ENCODE results near the gene BLNK. TPM values are rescaled to one million over a fixed set of nuclear protein-coding genes. Genes with fewer than 3 reads are reported as not detected.
A peak's percentile ranks its signal among the peaks of the same experiment; 100 is the strongest.

The BLNK gene
- polyA plus RNA-seq, 2 of the 4 experiments (the other 2 are of a cell fraction), result not detected

GRCh38 chr10:96317067-96317833, 45.9 kb upstream of the BLNK start:
- DNase-seq (ENCODE audit: low read depth in 1 of 2, low spot score in 1 of 2) (no peak), ATAC-seq (no peak), FAIRE-seq (no peak)
- no peak overlapping the region for H3K4me2 ChIP-seq
- POLR2A ChIA-PET, result no interaction called here
- CTCF ChIA-PET, result interaction anchor here (1.6 to 4.0 kb wide), 4 partner anchors 17 to 300 kb away, joined by 3 to 13 read pairs (median 4); no protein-coding TSS in a partner anchor
- 56% methylated on average over 4 of the region's 4 CpGs for WGBS (ENCODE audit: missing lambda C conversion rate)
- H3K9me3 ChIP-seq, result no peaks in the 10 kb centered on the region
- H3K4me1 ChIP-seq, result peaks cover 8% of the 10 kb centered on the region; the same call in 1 of the 3 replicates
- H3K4me3 ChIP-seq, result no peak overlapping the region
- H3K27ac ChIP-seq, result no peak overlapping the region
- TF ChIP-seq MAFK (IDR thresholded peaks at IDR 0.05; ENCODE audit: partially characterized antibody) (no peak), CEBPB (IDR thresholded peaks at IDR 0.05) (no peak), KDM1A (IDR thresholded peaks at IDR 0.05; ENCODE audit: low read depth) (no peak), ZC3H11A (IDR thresholded peaks at IDR 0.05) (no peak), ATOH8 (CRISPR knock-in tag; IDR thresholded peaks at IDR 0.05; ENCODE audit: low read depth) (no peak), HES2 (IDR thresholded peaks at IDR 0.05) (no peak), TP53 (CRISPR knock-in tag; IDR thresholded peaks at IDR 0.05) (no peak), SMC3 (IDR thresholded peaks at IDR 0.05) (no peak), ZFP36 (IDR thresholded peaks at IDR 0.05; ENCODE audit: borderline replicate concordance, partially characterized antibody) (peak; percentile 18), HDAC2 (IDR thresholded peaks at IDR 0.05) (peak; percentile 27; the same call in 1 of the 2 replicates), ESRRA (IDR thresholded peaks at IDR 0.05; ENCODE audit: borderline replicate concordance, low read length) (no peak), SREBF2 (IDR thresholded peaks at IDR 0.05) (no peak), JUNB (IDR thresholded peaks at IDR 0.05) (no peak), RCOR1 (IDR thresholded peaks at IDR 0.05; ENCODE audit: low read depth, low read length) (no peak), POLR2A (IDR thresholded peaks at IDR 0.05; ENCODE audit: low read length) (no peak), FOSB (CRISPR knock-in tag; IDR thresholded peaks at IDR 0.05) (no peak), CTCF (IDR thresholded peaks at IDR 0.05) (peak; percentile 12; the same call in 1 of the 3 replicates), JUN (IDR thresholded peaks at IDR 0.05) (no peak), PHF8 (IDR thresholded peaks at IDR 0.05; ENCODE audit: borderline replicate concordance, low read depth) (no peak)

- no peaks in the 10 kb centered on the region for H3K9me3 ChIP-seq
- no peaks in the 10 kb centered on the region for H3K4me1 ChIP-seq
- ChIA-PET POLR2A (no interaction called here), CTCF (interaction anchor here (1.1 to 2.0 kb wide), 4 partner anchors 11 to 57 kb away, joined by 3 to 6 read pairs (median 4); no protein-coding TSS in a partner anchor)
- DNase-seq (ENCODE audit: low read depth in 1 of 2, low spot score in 1 of 2) (no peak), ATAC-seq (no peak), FAIRE-seq (no peak)
- no peak overlapping the region for H3K27ac ChIP-seq
- no peak overlapping the region for H3K4me2 ChIP-seq
- WGBS (ENCODE audit: missing lambda C conversion rate), result 46% methylated on average over 2 of the region's 2 CpGs
- TF ChIP-seq RNF2 (IDR thresholded peaks at IDR 0.05; ENCODE audit: borderline replicate concordance, low read depth), result no peak
- no peak for TF ChIP-seq CHD4 (IDR thresholded peaks at IDR 0.05; ENCODE audit: borderline replicate concordance)
- TF ChIP-seq HEYL (CRISPR knock-in tag; IDR thresholded peaks at IDR 0.05), result no peak
- TF ChIP-seq HDAC2 (IDR thresholded peaks at IDR 0.05), result no peak
- no peak for TF ChIP-seq SMC3 (IDR thresholded peaks at IDR 0.05)
- no peak for TF ChIP-seq CTCF (IDR thresholded peaks at IDR 0.05)
- TF ChIP-seq REST (IDR thresholded peaks at IDR 0.05), result no peak
- no peak for TF ChIP-seq ZNF302 (CRISPR knock-in tag; IDR thresholded peaks at IDR 0.05)
- no peak for TF ChIP-seq NFE2L2 (conservative IDR thresholded peaks at IDR 0.05; ENCODE audit: low read length)
- no peak for TF ChIP-seq POLR2AphosphoS2 (conservative IDR thresholded peaks at IDR 0.05; ENCODE audit: low read length)
- no peak for TF ChIP-seq JUN (IDR thresholded peaks at IDR 0.05)
- no peak for TF ChIP-seq MAFK (IDR thresholded peaks at IDR 0.05; ENCODE audit: partially characterized antibody)
- TF ChIP-seq MAZ (IDR thresholded peaks at IDR 0.05; ENCODE audit: borderline replicate concordance, low read depth, low read length), result no peak
- TF ChIP-seq PHF8 (IDR thresholded peaks at IDR 0.05; ENCODE audit: borderline replicate concordance, low read depth), result no peak
- no peak for TF ChIP-seq NR3C1 (IDR thresholded peaks at IDR 0.05)
- no peak for TF ChIP-seq CBX8 (IDR thresholded peaks at IDR 0.05)
- H3K4me3 ChIP-seq, result no peak overlapping the region
Measured at GRCh38 chr10:96313344-96313743, 42.0 kb upstream of the BLNK start.
